OCI-LY7 (cell line): ENCODE results near the gene CDC20B. TPM values are rescaled to one million over a fixed set of nuclear protein-coding genes. Genes with fewer than 3 reads are reported as not detected.

Source experiments
- BruUV-seq: library from RNA; stranded (reverse); fragments of 400-500 nt; replicated peaks from 2 replicates; lab custom pipeline; 2021; lab: Mats Ljungman, UMichigan
- CTCF ChIA-PET: fragments of 300-600 bp; sonication (Branson Sonifier 250); formaldehyde crosslinking; loops from one replicate; lab custom pipeline; 2022; ENCODE audit warnings: antibody characterized with exemption; ENCODE audit not compliant: unreplicated experiment; lab: Charles Lee
- POLR2A ChIA-PET: fragments of 300-600 bp; sonication (Branson Sonifier 250); formaldehyde crosslinking; loops from one replicate; lab custom pipeline; 2022; ENCODE audit warnings: antibody characterized with exemption; lab: Charles Lee
- DNase-seq: peaks from one replicate; pipeline ENCODE4 v3.0.0-alpha.2; 2015; ENCODE audit warnings: low spot score
- H2AFZ ChIP-seq: fragments of 200-600 bp; sonication (generic), shearing (Covaris generic); 2 replicates; pipeline ENCODE4 v1.6.1; 2014; ENCODE audit warnings: mild to moderate bottlenecking, antibody characterized with exemption, low read length, moderate library complexity
- H3K27ac ChIP-seq: fragments of 200-600 bp; sonication (generic); 2 replicates; pipeline ENCODE4 v1.5.1; 2014; ENCODE audit warnings: mixed run types, low read depth, mild to moderate bottlenecking, moderate library complexity, low read length, inconsistent platforms; ENCODE audit not compliant: poor library complexity, severe bottlenecking
- H3K36me3 ChIP-seq: fragments of 200-600 bp; sonication (generic); 2 replicates; pipeline ENCODE4 v1.6.1; 2014; ENCODE audit warnings: mild to moderate bottlenecking, antibody characterized with exemption, low read length, moderate library complexity, mixed read lengths; ENCODE audit not compliant: insufficient read depth
- H3K4me1 ChIP-seq: fragments of 200-600 bp; sonication (generic); 2 replicates; pipeline ENCODE4 v1.5.1; 2014; ENCODE audit warnings: mild to moderate bottlenecking, low read length; ENCODE audit not compliant: insufficient read depth, poor library complexity, severe bottlenecking
- H3K4me2 ChIP-seq: fragments of 200-600 bp; sonication (generic); 2 replicates; pipeline ENCODE4 v1.6.1; 2014; ENCODE audit warnings: mild to moderate bottlenecking, low read length
- H3K4me3 ChIP-seq: fragments of 200-600 bp; sonication (generic); 2 replicates; pipeline ENCODE4 v1.5.1; 2014; ENCODE audit warnings: mild to moderate bottlenecking, low read depth, low read length; ENCODE audit not compliant: poor library complexity, severe bottlenecking
- H3K79me2 ChIP-seq: fragments of 200-600 bp; sonication (generic); 2 replicates; pipeline ENCODE4 v1.6.1; 2016; ENCODE audit warnings: low read depth, mild to moderate bottlenecking, low read length, moderate library complexity, mixed read lengths; ENCODE audit not compliant: insufficient read depth
- H3K9me2 ChIP-seq: fragments of 200-600 bp; sonication (generic); 2 replicates; pipeline ENCODE4 v1.6.1; 2016; ENCODE audit warnings: mild to moderate bottlenecking, low read length, mixed read lengths; ENCODE audit not compliant: insufficient read depth
- H3K9me3 ChIP-seq: fragments of 200-600 bp; sonication (generic); 2 replicates; pipeline ENCODE4 v1.6.1; 2014; ENCODE audit warnings: mild to moderate bottlenecking, mixed run types, low read length, mixed read lengths
- H4K20me1 ChIP-seq: fragments of 200-600 bp; sonication (generic); 2 replicates; pipeline ENCODE4 v1.6.1; 2014; ENCODE audit warnings: mild to moderate bottlenecking, antibody characterized with exemption, low read length, moderate library complexity, mixed read lengths; ENCODE audit not compliant: insufficient read depth
- EZH2phosphoT487 ChIP-seq: fragments of 200-600 bp; sonication (generic); IDR thresholded peaks from 2 replicates; pipeline ENCODE4 v1.6.1; 2018; ENCODE audit warnings: low read depth, borderline replicate concordance, mild to moderate bottlenecking, mixed run types, antibody characterized with exemption, low read length, moderate library complexity, mixed read lengths
- intact Hi-C: fragments of 100-400 bp; cut with micrococcal nuclease; formaldehyde crosslinking; loops from one replicate; pipeline ENCODE4 v1.10.0; 2022; ENCODE audit not compliant: unreplicated experiment
- total RNA-seq, 2 experiments: library from RNA; depleted of rRNA in 1 of 2; stranded (reverse); fragments of >200 nt in 1 of 2; shearing (Covaris generic) in 1 of 2; gene quantifications; 2 replicates each; pipeline ENCODE4 v1.2.3, GENCODE V29; 2014 to 2022
- TF ChIP-seq, protein P1 (sequence below): fragments of 200-600 bp; sonication (generic); conservative IDR thresholded peaks from 2 replicates; pipeline ENCODE4 v1.5.1; 2014; ENCODE audit warnings: mild to moderate bottlenecking, antibody characterized with exemption, low read length, moderate library complexity, mixed read lengths

The CDC20B gene
- total RNA-seq, 2 experiments from 2014 or later: not detected

DNA sequence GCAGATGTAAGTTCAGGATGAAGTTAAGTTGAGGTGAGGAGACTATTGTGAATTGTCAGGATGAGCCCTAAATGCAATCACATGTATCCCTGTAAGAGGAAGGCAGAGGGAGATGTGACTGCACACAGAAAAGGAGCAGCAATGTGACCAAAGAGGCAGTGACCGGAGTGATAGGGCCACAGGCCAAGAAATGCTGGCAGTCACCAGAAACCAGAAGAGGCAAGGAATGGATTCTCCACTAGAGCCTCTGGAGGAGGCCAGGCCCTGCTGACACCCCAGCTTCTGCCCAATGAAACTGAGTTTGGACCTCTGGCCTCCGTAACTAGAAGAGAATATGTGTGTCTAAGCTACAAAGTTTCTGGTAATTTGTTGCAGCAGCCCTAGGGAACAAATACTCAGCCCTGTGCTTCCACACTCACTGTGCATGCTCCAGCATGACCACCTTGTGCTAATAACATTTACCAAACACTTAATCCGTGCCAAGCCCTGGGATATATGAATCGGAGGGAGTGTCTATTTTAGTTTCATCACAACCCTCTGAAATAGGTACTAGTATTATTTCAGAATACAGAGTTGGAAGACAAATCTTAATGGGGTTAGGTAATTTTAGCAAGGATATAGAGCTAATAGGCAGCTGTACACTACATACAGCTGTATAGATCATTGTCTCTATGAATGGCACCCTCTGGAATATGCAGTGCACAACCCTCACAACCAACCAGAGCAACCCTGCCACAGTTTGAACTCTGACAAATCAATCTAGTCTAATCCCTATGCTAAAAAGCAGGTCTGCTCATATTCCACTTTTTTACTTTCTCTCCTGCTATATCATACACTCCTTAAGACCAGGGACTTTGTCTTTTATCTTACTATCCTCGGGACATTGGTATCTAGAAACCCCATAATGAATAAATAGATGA, 20.8 kb downstream of the CDC20B start:
- Histone ChIP-seq H3K27ac (no peak overlapping the region), H4K20me1 (no peaks in the 10 kb centered on the region), H3K36me3 (no peaks in the 10 kb centered on the region), H3K4me2 (no peak overlapping the region), H3K4me1 (no peaks in the 10 kb centered on the region), H3K79me2 (no peaks in the 10 kb centered on the region), H3K9me2 (no peaks in the 10 kb centered on the region), H2AFZ (no peak overlapping the region), H3K9me3 (no peaks in the 10 kb centered on the region), H3K4me3 (no peak overlapping the region)
- BruUV-seq: no TSS peak
- intact Hi-C loops: no loop called here
- ChIA-PET POLR2A (no interaction called here), CTCF (no interaction called here)
- no peak for DNase-seq
- TF ChIP-seq, protein P1, sequence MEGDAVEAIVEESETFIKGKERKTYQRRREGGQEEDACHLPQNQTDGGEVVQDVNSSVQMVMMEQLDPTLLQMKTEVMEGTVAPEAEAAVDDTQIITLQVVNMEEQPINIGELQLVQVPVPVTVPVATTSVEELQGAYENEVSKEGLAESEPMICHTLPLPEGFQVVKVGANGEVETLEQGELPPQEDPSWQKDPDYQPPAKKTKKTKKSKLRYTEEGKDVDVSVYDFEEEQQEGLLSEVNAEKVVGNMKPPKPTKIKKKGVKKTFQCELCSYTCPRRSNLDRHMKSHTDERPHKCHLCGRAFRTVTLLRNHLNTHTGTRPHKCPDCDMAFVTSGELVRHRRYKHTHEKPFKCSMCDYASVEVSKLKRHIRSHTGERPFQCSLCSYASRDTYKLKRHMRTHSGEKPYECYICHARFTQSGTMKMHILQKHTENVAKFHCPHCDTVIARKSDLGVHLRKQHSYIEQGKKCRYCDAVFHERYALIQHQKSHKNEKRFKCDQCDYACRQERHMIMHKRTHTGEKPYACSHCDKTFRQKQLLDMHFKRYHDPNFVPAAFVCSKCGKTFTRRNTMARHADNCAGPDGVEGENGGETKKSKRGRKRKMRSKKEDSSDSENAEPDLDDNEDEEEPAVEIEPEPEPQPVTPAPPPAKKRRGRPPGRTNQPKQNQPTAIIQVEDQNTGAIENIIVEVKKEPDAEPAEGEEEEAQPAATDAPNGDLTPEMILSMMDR: no peak
- TF ChIP-seq EZH2phosphoT487: no peak

GRCh38 chr5:55149308-55149795, 23.6 kb downstream of the CDC20B start:
- intact Hi-C loops: loop anchor here (10.0 kb wide), 1 partner anchor 635 kb away; the partner anchor contains the start of gene SNX18
- no peaks in the 10 kb centered on the region for H4K20me1 ChIP-seq
- no peaks in the 10 kb centered on the region for H3K9me3 ChIP-seq
- no TSS peak for BruUV-seq
- CTCF ChIA-PET: no interaction called here
- POLR2A ChIA-PET: no interaction called here
- H3K79me2 ChIP-seq: no peaks in the 10 kb centered on the region
- H3K27ac ChIP-seq: no peak overlapping the region
- no peaks in the 10 kb centered on the region for H3K9me2 ChIP-seq
- H3K4me2 ChIP-seq: no peak overlapping the region
- no peak for TF ChIP-seq EZH2phosphoT487
- TF ChIP-seq, protein P1: no peak
- no peaks in the 10 kb centered on the region for H3K36me3 ChIP-seq
- H2AFZ ChIP-seq: no peak overlapping the region
- H3K4me3 ChIP-seq: no peak overlapping the region
- no peak for DNase-seq
- no peaks in the 10 kb centered on the region for H3K4me1 ChIP-seq
